DOHH2 (cell line): Measurements from ENCODE around the gene MYL12B.

ENCODE experiments used
- CTCF ChIP-seq: fragments of 200-600 bp; sonication (generic); IDR thresholded peaks from one replicate; pipeline ENCODE4 v1.5.1; 2014; ENCODE audit warnings: antibody characterized with exemption, mild to moderate bottlenecking, low read depth, low read length; ENCODE audit not compliant: poor library complexity, severe bottlenecking
- EZH2phosphoT487 ChIP-seq: fragments of 200-600 bp; sonication (generic); IDR thresholded peaks from 2 replicates; pipeline ENCODE4 v1.6.1; 2017; ENCODE audit warnings: borderline replicate concordance, mild to moderate bottlenecking, antibody characterized with exemption, low read length, moderate library complexity, mixed read lengths

- TF ChIP-seq CTCF (no peak), EZH2phosphoT487 (no peak)
These were observed 550 bp downstream of the MYL12B start for GRCh38 chr18:3262234-3263131.
